ENCODE results near the gene CELF4.
"Not testable (repeated sequence)": the region's sequence is repeated elsewhere in the genome, so short reads cannot be mapped to it uniquely, and the experiment has no call there.

CELF4 gene

GRCh38 chr18:37473195-37473840 is 92.3 kb downstream of the CELF4 start:
- DNase-seq (ENCODE audit: low read depth in 2 of 2, low spot score in 1 of 2), result no peak

GRCh38 chr18:37471637-37472036 is 94.0 kb downstream of the CELF4 start:
- DNase-seq (ENCODE audit: low read depth in 2 of 2, low spot score in 1 of 2), result no peak

DNA sequence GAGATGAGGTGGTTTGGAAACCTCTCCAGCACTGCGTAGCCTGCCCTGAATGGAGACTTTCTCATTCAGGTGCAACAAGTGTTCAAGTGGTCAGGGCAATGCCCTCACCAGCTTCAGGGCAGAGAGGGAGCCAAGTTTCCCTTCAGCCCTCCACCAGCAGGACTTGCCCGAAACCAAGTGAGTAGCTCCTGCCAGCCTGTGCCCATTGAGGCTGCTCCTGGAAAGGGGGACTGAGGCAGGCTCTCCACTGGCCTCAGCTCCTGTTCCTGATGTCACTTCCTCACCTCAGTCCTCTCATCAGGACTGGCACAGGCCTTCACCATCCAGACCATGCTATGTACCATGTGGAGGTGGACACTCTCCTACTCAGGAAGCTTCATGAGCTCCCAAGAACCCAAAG is 94.6 kb downstream of the CELF4 start:
- DNase-seq (ENCODE audit: low read depth in 2 of 2, low spot score in 1 of 2), result no peak

- DNase-seq (ENCODE audit: low read depth in 2 of 2, low spot score in 1 of 2), result no peak
Observed at GRCh38 chr18:37467002-37467662, 98.5 kb downstream of the CELF4 start.

DNA sequence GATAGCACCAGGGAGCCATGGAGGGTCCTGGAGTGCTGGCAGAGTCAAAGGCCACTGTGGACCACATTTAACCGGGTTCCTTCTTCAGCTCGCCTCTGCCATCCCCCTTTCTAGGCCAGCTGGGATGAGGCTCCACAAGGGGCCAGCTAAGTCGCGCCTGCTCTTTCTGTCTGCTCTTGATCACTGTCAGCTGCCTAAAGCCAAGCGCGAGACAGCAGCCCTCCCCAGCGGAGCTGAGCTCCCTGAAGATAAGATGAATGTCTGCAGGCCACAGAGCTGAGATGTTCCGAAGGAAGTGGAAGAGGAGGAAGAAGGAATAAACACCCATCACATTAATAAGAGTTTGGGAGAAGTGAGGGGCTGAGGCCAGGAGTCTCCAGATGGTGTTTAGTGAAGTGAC is 99.6 kb downstream of the CELF4 start:
- DNase-seq (ENCODE audit: low read depth in 2 of 2, low spot score in 1 of 2), result no peak

- no peak for DNase-seq (ENCODE audit: low read depth in 2 of 2, low spot score in 1 of 2)
Observed at GRCh38 chr18:37464257-37464656, 101.3 kb downstream of the CELF4 start.

DNA sequence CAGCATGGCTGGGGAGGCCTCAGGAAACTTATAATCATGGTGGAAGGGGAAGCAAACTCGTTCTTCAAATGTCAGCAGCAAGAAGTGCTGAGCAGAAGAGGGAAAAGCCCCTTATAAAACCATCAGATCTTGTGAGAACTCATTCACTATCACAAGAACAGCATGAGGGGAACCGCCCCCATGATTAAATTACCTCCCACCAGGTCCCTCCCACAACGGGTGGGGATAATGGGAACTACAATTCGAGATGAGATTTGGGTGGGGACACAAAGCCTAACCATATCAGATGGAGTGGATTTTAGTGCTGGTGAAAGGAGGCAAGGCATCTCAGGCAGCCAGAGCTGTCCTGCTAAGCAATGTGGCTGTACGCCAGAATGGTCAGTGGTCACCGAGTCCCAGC is 104.3 kb downstream of the CELF4 start:
- DNase-seq (ENCODE audit: low read depth in 2 of 2, low spot score in 1 of 2), result not testable (repeated sequence)

DNA sequence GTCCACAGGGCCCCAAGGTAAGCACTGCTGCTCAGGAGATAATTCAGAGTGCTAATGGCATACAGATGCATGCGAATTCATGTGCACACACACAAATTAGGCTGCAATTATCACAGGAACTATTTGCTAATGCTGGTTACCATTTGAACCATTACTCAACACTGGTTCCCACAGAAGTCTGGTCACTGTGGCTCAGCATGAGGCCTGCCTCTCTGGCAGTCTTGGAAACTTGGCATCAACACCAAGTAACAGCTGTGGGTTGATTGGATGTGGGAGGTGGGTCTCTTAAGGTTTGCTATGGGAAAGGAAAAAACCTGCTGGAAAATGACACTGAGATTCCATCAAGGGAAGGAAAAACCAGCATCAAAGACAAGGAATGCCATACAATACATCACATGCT is 105.0 kb downstream of the CELF4 start:
- no peak for DNase-seq (ENCODE audit: low read depth in 2 of 2, low spot score in 1 of 2)

DNA sequence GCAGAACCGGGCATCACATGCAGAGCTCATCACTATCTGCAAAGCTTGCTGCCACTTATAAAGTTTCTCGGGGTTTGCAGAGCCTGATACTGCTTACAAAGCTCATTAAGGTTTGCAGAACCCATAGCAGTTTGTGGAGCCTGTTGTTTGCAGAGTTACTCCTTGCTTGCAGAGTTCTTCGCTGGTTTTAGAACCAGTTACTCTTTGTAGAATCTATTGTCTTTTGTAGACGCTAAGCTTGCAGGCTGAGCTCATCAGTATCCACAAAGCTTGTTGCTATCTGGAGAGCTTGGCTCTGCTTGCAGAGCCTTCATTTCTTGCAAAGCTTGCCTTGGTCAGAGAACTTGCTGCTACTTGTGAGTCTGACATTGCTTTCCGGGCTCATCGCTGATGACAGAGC is 106.9 kb downstream of the CELF4 start:
- DNase-seq (ENCODE audit: low read depth in 2 of 2, low spot score in 1 of 2), result no peak

GRCh38 chr18:37457753-37458152 is 107.8 kb downstream of the CELF4 start:
- no peak for DNase-seq (ENCODE audit: low read depth in 2 of 2, low spot score in 1 of 2)

GRCh38 chr18:37457341-37457740 is 108.3 kb downstream of the CELF4 start:
- DNase-seq (ENCODE audit: low read depth in 2 of 2, low spot score in 1 of 2), result no peak

GRCh38 chr18:37456873-37457272 is 108.7 kb downstream of the CELF4 start:
- DNase-seq (ENCODE audit: low read depth in 2 of 2, low spot score in 1 of 2), result no peak

DNA sequence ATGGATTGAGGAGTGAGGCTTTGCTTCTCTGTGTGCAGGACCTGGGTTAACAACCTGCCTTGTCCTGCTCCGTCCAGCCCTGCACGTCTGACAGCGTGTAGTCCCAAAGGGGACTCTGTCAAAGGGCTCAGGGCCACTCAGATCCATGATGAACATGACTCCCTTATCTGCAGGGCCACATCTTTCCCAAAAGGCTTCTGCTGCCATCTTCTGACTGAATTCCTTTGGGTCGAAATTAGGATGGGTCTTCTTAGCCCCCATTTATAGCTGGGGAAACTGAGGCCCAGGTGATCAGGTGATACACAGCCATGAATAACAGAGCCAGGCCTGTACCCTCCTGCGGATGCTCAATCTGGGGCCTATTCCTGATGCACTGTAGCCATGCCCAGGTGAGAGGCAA is 109.2 kb downstream of the CELF4 start:
- DNase-seq (ENCODE audit: low read depth in 2 of 2, low spot score in 1 of 2), result no peak

- no peak for DNase-seq (ENCODE audit: low read depth in 2 of 2, low spot score in 1 of 2)
Observed at GRCh38 chr18:37453752-37454151, 111.8 kb downstream of the CELF4 start.

DNA sequence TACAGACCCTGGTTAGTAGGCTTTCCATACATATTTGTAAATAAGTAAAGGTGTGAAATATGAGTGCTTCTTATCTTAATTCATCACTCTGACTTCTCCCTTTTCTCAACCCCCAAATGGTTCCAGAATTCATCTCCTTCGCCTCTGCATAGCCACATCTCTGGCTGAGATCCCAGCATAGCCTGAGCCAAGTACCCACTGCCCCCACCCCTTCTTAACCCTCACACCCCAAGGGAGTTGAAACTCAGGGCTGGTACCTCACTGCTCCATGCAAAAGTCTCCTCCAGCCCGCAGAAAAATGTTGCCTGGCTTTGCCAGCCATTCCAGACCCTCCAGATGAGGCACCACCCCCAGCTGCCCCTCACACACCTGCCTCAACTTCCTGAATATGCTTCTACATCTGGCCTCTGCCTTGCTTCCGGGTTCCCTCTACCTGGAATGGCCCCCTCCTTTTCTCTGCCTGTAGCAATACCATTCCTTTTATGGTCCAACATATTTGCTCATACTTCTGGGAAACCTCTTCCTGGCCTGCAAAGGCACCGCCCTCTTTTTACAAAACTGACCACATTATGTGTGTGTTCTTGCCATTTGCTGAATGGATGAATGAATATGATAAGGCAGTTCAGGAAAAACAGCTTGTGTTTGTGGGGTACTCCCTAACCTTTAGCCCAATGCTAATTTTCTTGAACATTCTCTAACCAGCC is 112.8 kb downstream of the CELF4 start:
- DNase-seq (ENCODE audit: low read depth in 2 of 2, low spot score in 1 of 2), result no peak

DNA sequence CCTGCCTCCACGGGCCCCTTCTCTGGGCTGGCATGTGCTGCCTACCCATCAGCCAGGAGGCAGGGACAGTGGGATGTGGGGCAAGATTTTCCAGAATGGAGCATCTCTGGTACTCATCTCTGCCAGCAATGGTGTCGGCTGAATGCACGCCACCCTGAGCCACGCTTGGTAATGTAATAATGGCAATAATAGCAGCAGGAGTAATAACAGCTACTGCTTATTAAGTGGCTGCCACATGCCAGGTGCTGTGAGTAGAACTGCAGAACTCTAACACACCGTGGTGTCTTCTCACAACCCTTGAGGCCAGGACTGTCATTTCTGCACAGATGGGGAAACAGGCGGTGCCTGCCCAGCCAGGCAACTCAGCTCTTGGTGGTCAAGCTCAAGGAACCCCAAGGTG is 113.6 kb downstream of the CELF4 start:
- DNase-seq (ENCODE audit: low read depth in 2 of 2, low spot score in 1 of 2), result no peak

DNA sequence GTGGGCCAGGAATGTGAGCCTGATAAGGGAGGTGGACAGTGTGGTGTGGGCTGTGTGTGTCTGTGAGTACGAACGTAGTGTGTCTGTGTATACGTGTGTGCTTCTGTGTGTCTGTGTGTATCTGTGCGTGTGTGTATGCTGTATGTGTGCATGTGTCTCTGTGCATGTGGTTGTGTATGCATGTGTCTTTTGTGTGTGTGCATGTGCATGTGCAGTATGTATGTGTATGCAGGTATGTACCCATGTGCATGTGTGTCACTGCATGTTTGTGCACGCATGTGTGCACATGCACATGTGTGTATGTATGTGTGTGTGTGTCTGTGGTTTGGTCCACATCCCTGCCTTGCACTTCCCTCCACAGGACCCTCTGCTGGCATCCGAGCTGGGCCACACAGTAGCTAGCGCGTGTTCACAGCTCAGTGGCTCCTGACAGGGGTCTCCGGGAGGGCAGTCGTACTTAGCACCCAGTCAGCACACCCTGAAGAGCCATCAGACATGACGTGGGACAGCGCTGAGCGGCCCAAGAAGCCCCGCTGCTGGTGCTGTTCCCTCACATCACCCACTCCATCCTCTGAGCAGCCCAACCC is 114.3 kb downstream of the CELF4 start:
- no peak for DNase-seq (ENCODE audit: low read depth in 2 of 2, low spot score in 1 of 2)

DNA sequence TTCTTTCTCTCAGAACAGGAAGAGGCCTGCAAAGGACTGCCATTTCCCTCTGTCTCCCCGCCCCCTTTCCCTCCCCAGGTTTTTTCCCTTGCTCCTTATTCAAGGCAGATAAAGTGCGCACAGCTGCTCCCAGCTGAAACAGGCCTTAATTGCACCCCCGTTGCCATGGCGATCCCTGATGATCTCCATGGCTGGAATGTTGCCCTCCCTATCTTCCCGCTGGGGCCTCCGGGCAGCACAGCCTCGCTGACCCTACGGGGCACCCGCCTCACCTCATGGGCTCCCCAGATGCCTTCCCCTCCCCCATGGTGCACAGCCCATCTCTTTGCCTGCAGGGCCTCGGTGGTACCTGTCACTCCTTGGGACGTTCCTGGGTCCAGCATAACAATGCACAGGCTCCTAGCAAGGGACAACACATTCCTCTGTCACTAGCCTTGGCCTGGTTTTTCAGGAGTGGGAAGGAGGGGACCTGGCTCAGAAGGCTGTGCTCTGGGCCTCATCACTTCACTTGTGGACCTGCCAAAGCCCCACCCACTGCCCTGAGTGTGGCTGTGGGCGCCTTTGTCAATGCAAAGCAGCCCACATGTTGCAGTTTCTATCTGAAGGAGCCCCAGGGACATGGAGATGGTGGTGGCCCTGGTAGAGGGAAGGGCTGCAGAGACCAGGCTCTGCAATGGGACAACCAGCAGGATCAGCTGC is 115.0 kb downstream of the CELF4 start:
- no peak for DNase-seq (ENCODE audit: low read depth in 2 of 2, low spot score in 1 of 2)

- DNase-seq (ENCODE audit: low read depth in 2 of 2, low spot score in 1 of 2), result no peak
Observed at GRCh38 chr18:37449618-37450017, 116.0 kb downstream of the CELF4 start.

- no peak for DNase-seq (ENCODE audit: low read depth in 2 of 2, low spot score in 1 of 2)
Observed at GRCh38 chr18:37448946-37449345, 116.7 kb downstream of the CELF4 start.
